Liver (tissue), 9 donors: ENCODE results near the gene ZGLP1. TPM values are rescaled to one million over a fixed set of nuclear protein-coding genes. Genes with fewer than 3 reads are reported as not detected.

Experiments
- DNase-seq: peaks from one replicate; pipeline ENCODE4 v3.0.0-alpha.2; 2017; ENCODE audit warnings: low spot score
- H3K27ac ChIP-seq, 2 donors: one replicate each; pipeline ENCODE4 v1.7.0; 2013; ENCODE audit warnings: inconsistent platforms in 2 of 2, low read length in 2 of 2, control low read depth in 1 of 2, low read depth in 1 of 2, mild to moderate bottlenecking in 1 of 2
- H3K27me3 ChIP-seq, 4 donors: one replicate each; pipeline versions ENCODE4 v1.6.1 to v1.7.0; 2013; ENCODE audit warnings: low read length in 3 of 4, inconsistent platforms in 1 of 4, mild to moderate bottlenecking in 1 of 4, moderate library complexity in 1 of 4; ENCODE audit not compliant: control insufficient read depth in 4 of 4, insufficient read depth in 4 of 4
- H3K36me3 ChIP-seq, 4 donors: one replicate each; pipeline versions ENCODE4 v1.6.1 to v1.7.0; 2013; ENCODE audit warnings: low read length in 3 of 4, mild to moderate bottlenecking in 3 of 4, low read depth in 1 of 4, moderate library complexity in 1 of 4; ENCODE audit not compliant: control insufficient read depth in 4 of 4, insufficient read depth in 3 of 4
- H3K4me1 ChIP-seq, 4 donors: one replicate each; pipeline versions ENCODE4 v1.6.1 to v1.7.0; 2013; ENCODE audit warnings: low read length in 3 of 4, mild to moderate bottlenecking in 3 of 4, moderate library complexity in 1 of 4; ENCODE audit not compliant: control insufficient read depth in 4 of 4, insufficient read depth in 4 of 4
- H3K4me3 ChIP-seq, 3 donors: one replicate each; pipeline versions ENCODE4 v1.6.1 to v1.7.0; 2013; ENCODE audit warnings: low read length in 3 of 3, control low read depth in 1 of 3, low read depth in 1 of 3, mild to moderate bottlenecking in 1 of 3
- H3K9ac ChIP-seq, 2 donors: one replicate each; pipeline ENCODE4 v1.7.0; 2013; ENCODE audit warnings: low read length in 2 of 2, mild to moderate bottlenecking in 2 of 2, moderate library complexity in 2 of 2, control low read depth in 1 of 2, low read depth in 1 of 2
- H3K9me3 ChIP-seq, 4 donors: one replicate each; pipeline versions ENCODE4 v1.6.1 to v1.7.0; 2013; ENCODE audit warnings: low read length in 3 of 4; ENCODE audit not compliant: control insufficient read depth in 4 of 4
- CTCF ChIP-seq: fragments of 150-350 bp; IDR thresholded peaks from 2 replicates; pipeline ENCODE4 v1.5.1; 2017; ENCODE audit warnings: improper control_type of control experiment, low read depth, low read length; ENCODE audit not compliant: missing input control
- FOXA1 ChIP-seq: IDR thresholded peaks from 2 replicates; pipeline ENCODE4 v1.6.1; 2016; ENCODE audit warnings: antibody characterized with exemption
- FOXA2 ChIP-seq: IDR thresholded peaks from 2 replicates; pipeline ENCODE4 v1.6.1; 2016; ENCODE audit warnings: antibody characterized with exemption
- HNF4A ChIP-seq, 2 donors: conservative IDR thresholded peaks; 2 replicates each; pipeline ENCODE4 v1.6.1; 2016; ENCODE audit warnings: antibody characterized with exemption in 2 of 2, mild to moderate bottlenecking in 2 of 2
- HNF4G ChIP-seq: IDR thresholded peaks from 2 replicates; pipeline ENCODE4 v1.6.1; 2016; ENCODE audit warnings: antibody characterized with exemption
- JUND ChIP-seq, 2 donors: IDR thresholded peaks; 2 replicates each; pipeline ENCODE4 v1.6.1; 2016; ENCODE audit warnings: antibody characterized with exemption in 2 of 2
- MAX ChIP-seq: IDR thresholded peaks from 2 replicates; pipeline ENCODE4 v1.6.1; 2016; ENCODE audit warnings: antibody characterized with exemption
- NR2F2 ChIP-seq: IDR thresholded peaks from 2 replicates; pipeline ENCODE4 v1.6.1; 2016; ENCODE audit warnings: antibody characterized with exemption
- RAD21 ChIP-seq, 2 donors: IDR thresholded peaks; 2 replicates each; pipeline ENCODE4 v1.6.1; 2016; ENCODE audit warnings: antibody characterized with exemption in 2 of 2, mild to moderate bottlenecking in 2 of 2
- RXRA ChIP-seq, 2 donors: IDR thresholded peaks; 2 replicates each; pipeline ENCODE4 v1.6.1; 2017 to 2018; ENCODE audit warnings: antibody characterized with exemption in 2 of 2, mild to moderate bottlenecking in 1 of 2
- SP1 ChIP-seq: IDR thresholded peaks from 2 replicates; pipeline ENCODE4 v1.6.1; 2018; ENCODE audit warnings: antibody characterized with exemption, mild to moderate bottlenecking
- TAF1 ChIP-seq: conservative IDR thresholded peaks from 2 replicates; pipeline ENCODE4 v1.6.1; 2016; ENCODE audit warnings: antibody characterized with exemption, mild to moderate bottlenecking
- YY1 ChIP-seq: IDR thresholded peaks from 2 replicates; pipeline ENCODE4 v1.6.1; 2016; ENCODE audit warnings: antibody characterized with exemption, mild to moderate bottlenecking
- ZBTB33 ChIP-seq: IDR thresholded peaks from 2 replicates; pipeline ENCODE4 v1.6.1; 2016; ENCODE audit warnings: antibody characterized with exemption
- WGBS: extraction: QIAGEN DNeasy Blood & Tissue Kit; methylation state at CpG from one replicate; pipeline ENCODE4 v1.1.7; 2013; 5-methylcytosine and 5-hydroxymethylcytosine counted together
- polyA plus RNA-seq, 2 donors: library from polyadenylated mRNA; stranded (reverse) in 1 of 2; unstranded in 1 of 2; fragments of 200-250 nt in 1 of 2; fragments of >200 nt in 1 of 2; fragmentation: Nextera tagmentation in 1 of 2; extraction: Ambion mirVana in 1 of 2; gene quantifications; one replicate each; pipeline versions ENCODE4 v1.2.1 to v1.2.3, GENCODE V29; 2013 to 2015
- total RNA-seq, 2 donors: library from RNA; depleted of rRNA; stranded (reverse); fragments of >200 nt; gene quantifications; one replicate each; pipeline ENCODE4 v1.2.3, GENCODE V29; 2014
- TF ChIP-seq, protein P1 (sequence below): IDR thresholded peaks from 2 replicates; pipeline ENCODE4 v1.6.1; 2016; ENCODE audit warnings: antibody characterized with exemption, mild to moderate bottlenecking
- TF ChIP-seq, protein P2 (sequence below): IDR thresholded peaks from 2 replicates; pipeline ENCODE4 v1.6.1; 2016; ENCODE audit warnings: antibody characterized with exemption
- donor health status: healthy.
- donor health status: healthy.
- donor health status: healthy.
- donor health status: healthy.
- donor health status: healthy.

Gene ZGLP1
- total and polyA plus RNA-seq, 4 donors = 0.61 to 1.2 (median 0.82) TPM

GRCh38 chr19:10343495-10343894, 33.9 kb upstream of the ZGLP1 start:
- WGBS = 83% methylated on average over 2 of the region's 2 CpGs
- no peak for TF ChIP-seq TAF1
- no peak for TF ChIP-seq RXRA (IDR thresholded peaks at IDR 0.05)
- no peak overlapping the region for H3K27ac ChIP-seq
- H3K27me3 ChIP-seq = no peaks in the 10 kb centered on the region
- H3K4me1 ChIP-seq = peaks cover 0 to 7% (median 2%) of the 10 kb centered on the region in 4 donors
- no peak for DNase-seq
- H3K36me3 ChIP-seq = no peaks in the 10 kb centered on the region
- H3K4me3 ChIP-seq = no peak overlapping the region
- H3K9ac ChIP-seq = no peak overlapping the region
- no peaks in the 10 kb centered on the region for H3K9me3 ChIP-seq

GRCh38 chr19:10339977-10340376, 30.4 kb upstream of the ZGLP1 start:
- Histone ChIP-seq H3K9ac (no peak overlapping the region), H3K9me3 (no peaks in the 10 kb centered on the region), H3K27me3 (no peaks in the 10 kb centered on the region), H3K4me1 (peaks cover 7 to 23% (median 13%) of the 10 kb centered on the region in 4 donors), H3K27ac (no peak overlapping the region), H3K36me3 (no peaks in the 10 kb centered on the region), H3K4me3 (no peak overlapping the region)
- 92% methylated on average over 5 of the region's 5 CpGs for WGBS
- DNase-seq = no peak
- no peak for TF ChIP-seq SP1
- TF ChIP-seq TAF1 = no peak
- no peak for TF ChIP-seq FOXA1
- TF ChIP-seq RAD21 (IDR thresholded peaks at IDR 0.05) = no peak
- no peak for TF ChIP-seq YY1
- no peak for TF ChIP-seq RXRA (IDR thresholded peaks at IDR 0.05)
- TF ChIP-seq NR2F2 = no peak
- no peak for TF ChIP-seq HNF4G
- no peak for TF ChIP-seq MAX
- TF ChIP-seq, protein P1, sequence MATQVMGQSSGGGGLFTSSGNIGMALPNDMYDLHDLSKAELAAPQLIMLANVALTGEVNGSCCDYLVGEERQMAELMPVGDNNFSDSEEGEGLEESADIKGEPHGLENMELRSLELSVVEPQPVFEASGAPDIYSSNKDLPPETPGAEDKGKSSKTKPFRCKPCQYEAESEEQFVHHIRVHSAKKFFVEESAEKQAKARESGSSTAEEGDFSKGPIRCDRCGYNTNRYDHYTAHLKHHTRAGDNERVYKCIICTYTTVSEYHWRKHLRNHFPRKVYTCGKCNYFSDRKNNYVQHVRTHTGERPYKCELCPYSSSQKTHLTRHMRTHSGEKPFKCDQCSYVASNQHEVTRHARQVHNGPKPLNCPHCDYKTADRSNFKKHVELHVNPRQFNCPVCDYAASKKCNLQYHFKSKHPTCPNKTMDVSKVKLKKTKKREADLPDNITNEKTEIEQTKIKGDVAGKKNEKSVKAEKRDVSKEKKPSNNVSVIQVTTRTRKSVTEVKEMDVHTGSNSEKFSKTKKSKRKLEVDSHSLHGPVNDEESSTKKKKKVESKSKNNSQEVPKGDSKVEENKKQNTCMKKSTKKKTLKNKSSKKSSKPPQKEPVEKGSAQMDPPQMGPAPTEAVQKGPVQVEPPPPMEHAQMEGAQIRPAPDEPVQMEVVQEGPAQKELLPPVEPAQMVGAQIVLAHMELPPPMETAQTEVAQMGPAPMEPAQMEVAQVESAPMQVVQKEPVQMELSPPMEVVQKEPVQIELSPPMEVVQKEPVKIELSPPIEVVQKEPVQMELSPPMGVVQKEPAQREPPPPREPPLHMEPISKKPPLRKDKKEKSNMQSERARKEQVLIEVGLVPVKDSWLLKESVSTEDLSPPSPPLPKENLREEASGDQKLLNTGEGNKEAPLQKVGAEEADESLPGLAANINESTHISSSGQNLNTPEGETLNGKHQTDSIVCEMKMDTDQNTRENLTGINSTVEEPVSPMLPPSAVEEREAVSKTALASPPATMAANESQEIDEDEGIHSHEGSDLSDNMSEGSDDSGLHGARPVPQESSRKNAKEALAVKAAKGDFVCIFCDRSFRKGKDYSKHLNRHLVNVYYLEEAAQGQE = no peak
- TF ChIP-seq ZBTB33 = no peak
- no peak for TF ChIP-seq FOXA2

DNA sequence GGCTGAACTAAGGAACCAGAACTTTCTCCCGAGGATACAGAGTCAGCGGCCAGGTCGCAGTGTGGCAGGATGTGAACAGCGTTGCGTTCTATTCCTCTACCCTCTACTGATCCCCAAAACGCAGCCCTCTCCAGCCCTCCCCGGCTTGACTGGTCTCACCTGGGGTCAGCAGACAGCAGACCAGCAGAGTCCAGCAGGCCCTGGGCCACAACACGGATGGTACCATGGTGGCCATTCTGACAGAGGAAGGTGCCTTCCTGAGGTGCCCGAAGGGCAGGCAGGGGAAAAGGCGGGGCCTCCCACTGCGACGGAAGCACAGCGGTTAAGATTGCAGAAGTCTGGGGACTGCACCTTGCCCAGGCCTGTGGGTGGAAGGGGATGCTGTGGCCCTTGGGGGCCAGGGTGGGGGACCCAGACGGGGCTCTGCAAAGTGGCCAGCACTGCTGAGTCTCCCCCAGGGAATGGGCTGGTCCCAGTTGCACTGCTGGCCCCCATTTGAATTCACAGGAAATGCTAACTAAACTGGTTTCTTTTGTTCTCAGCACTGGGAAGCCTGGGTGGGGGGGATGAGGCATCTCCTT, 29.9 kb upstream of the ZGLP1 start, which contains the start of gene ICAM3:
Gene ICAM3 (minus strand): TSS at position 245 of the 581 bp plus-strand sequence. CDS start 10 bp downstream, at position 235.
- no peaks in the 10 kb centered on the region for H3K27me3 ChIP-seq
- H3K9me3 ChIP-seq = no peaks in the 10 kb centered on the region
- 67% methylated on average over 14 of the region's 14 CpGs for WGBS
- no peaks in the 10 kb centered on the region for H3K36me3 ChIP-seq
- H3K4me1 ChIP-seq = peaks cover 7 to 24% (median 14%) of the 10 kb centered on the region in 4 donors
- no peak for DNase-seq
- peak within 1 kb of the TSS; percentile 1 to 46 for H3K27ac ChIP-seq
- H3K4me3 ChIP-seq = peak within 1 kb of the TSS in 1 of 3 donors; percentile 3
- peak within 1 kb of the TSS in 1 of 2 donors; percentile 20 for H3K9ac ChIP-seq
- TF ChIP-seq, protein P2, sequence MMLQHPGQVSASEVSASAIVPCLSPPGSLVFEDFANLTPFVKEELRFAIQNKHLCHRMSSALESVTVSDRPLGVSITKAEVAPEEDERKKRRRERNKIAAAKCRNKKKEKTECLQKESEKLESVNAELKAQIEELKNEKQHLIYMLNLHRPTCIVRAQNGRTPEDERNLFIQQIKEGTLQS = no peak
- TF ChIP-seq TAF1 = no peak
- no peak for TF ChIP-seq YY1
- TF ChIP-seq HNF4A (conservative IDR thresholded peaks at IDR 0.05) = no peak
- no peak for TF ChIP-seq MAX
- no peak for TF ChIP-seq FOXA1
- no peak for TF ChIP-seq SP1
- no peak for TF ChIP-seq RXRA (IDR thresholded peaks at IDR 0.05)
- no peak for TF ChIP-seq JUND (IDR thresholded peaks at IDR 0.05)
- TF ChIP-seq CTCF = no peak
- no peak for TF ChIP-seq FOXA2
